GM18519 (cell line): ENCODE measurements around the gene CFAP107.
"Not testable (repeated sequence)": the region's sequence is repeated elsewhere in the genome, so short reads cannot be mapped to it uniquely, and the experiment has no call there.

Experiments used
- ATAC-seq: cut with Tn5 transposase; IDR thresholded peaks from one replicate; pipeline ENCODE4 v1.9.1; 2021; ENCODE audit warnings: mild to moderate bottlenecking, moderate library complexity; ENCODE audit not compliant: unreplicated experiment, low FRiP score

CFAP107 gene, protein sequence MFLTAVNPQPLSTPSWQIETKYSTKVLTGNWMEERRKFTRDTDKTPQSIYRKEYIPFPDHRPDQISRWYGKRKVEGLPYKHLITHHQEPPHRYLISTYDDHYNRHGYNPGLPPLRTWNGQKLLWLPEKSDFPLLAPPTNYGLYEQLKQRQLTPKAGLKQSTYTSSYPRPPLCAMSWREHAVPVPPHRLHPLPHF

DNA sequence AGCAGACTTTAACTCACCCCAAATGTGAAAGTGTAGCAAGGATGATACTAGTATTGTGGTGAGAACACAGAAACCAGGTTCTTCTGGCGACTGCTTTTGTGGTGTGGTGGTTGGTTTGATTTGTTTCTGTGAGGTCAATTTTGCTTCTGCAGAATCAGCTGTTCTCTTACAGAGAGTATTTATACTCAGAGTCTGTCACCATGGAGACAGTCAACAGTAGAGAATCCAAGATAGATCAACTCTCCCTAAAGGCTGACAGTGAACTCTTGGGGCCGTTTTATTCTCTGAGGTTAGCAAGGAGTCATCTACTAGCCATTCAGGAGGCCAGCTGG lies at the start of gene CFAP107:
CFAP107 (plus strand) TSS at position 209 of the 332 bp plus-strand sequence. CDS start 231 bp downstream, outside the sequence.
- ATAC-seq: no peak

DNA sequence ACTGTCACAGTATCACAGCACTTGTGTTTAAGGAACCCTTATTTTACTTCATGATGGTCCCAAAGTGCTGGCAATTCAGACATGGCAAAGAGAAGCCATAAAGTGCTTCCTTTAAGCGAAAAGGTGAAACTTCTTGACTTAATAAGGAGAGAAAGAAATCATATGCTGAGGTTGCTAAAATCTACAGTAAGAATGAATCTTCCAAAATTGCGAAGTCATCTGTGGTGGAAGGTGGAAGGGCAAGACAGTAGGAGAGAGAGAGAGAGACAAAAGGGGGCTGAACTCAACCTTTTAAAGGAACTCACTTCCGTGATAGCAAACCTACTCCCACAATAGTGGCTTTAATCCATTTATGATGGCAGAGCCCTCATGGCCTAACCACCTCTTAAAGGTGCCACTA lies 49.3 kb upstream of the CFAP107 start:
- ATAC-seq: no peak

DNA sequence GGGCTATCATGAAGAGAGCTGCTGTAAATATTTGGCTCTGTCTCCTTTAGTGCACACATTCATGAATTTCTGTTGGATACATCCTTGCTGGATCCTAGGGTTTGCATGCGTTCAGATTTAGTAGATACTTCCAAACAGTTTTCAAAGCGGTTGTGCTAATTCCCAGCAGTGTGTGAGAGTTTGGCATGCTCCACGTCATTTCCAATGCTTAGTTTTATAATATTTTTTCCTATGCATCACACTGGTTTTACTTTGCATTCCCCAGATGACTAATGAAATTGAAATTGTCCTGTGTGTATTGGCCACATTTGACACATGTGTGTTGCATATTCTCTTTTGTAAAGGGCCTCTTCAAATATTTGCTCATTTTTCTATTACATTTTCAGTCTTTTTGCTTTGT lies 48.6 kb upstream of the CFAP107 start:
- ATAC-seq: no peak

DNA sequence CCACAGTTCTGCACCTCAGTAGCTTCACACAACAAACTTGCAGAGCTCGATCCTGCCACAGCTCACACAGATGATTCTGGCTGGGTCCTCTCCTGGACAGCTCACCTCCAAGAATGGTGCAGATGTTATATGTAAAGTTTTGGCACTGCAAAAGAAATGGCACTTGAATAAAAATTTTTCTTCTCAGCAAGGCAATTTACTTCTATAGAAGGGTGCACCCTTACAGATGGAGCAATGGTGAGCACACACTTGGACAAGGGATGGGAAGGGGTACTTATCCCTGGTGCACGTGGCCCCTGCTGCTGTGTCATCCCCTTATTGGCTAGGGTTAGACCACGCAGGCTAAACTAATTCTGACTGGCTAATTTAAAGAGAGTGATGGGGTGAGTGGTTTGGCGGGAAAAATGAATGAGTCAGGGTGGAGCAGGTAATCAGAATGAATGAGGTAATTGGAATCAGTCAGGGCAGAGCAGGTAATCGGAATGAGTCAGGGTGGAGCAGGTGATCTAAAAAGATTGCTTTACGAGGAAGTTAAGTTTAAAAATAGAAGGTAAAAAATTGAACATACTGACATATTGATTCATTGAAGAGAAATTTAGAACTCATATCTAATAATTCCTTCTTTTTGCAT lies 42.1 kb upstream of the CFAP107 start:
- no peak for ATAC-seq

DNA sequence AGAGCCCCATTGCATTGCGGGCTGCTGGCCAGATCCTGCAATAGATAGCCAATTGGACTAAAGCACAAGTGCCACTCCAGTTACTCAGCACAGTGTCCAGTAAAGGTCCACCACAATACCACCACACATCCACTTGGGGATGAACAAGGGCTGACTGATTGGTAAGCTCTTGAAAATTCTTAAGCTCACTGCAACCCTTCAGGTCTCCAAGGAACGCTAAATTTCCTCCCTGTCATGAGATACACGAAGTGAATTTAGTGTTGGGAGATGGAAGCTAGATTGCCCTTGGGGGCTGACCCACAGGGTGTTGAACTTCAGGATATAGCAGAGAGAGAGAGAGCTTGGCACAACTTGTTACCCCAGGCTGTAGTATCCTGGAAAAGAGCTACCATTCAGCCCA lies 39.9 kb upstream of the CFAP107 start:
- no peak for ATAC-seq

DNA sequence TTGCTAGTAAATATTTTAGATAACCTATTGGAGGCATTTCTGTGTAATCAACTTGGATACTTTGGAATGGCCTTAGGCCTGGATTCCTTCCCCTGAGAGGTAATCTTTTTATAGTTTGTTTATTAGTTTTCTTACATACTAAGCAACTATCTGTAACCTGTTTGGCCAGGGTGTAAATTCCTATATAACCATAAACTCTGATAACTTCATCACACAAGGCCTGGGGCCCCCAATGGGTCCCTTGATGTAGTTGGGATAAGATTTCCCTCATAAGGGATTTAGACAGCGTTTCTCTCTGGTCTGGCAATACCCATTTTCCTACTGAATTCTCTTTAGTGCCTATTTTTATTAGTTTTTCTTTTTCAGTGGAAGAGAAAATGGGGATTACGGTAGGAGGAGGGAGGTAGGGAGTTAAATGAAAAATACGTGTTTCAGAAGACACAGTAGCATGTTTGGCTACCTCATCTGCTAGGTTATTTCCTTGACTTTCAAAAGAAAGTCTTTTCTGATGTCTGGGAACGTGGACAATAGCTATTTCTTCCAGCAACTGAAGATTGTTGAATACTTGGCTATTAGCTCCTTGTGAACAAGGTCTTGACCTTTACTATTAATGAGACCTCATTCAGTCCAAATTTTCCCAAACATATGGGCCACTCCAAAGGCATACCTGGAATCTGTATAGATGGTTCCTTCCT lies 37.5 kb upstream of the CFAP107 start:
- no peak for ATAC-seq

DNA sequence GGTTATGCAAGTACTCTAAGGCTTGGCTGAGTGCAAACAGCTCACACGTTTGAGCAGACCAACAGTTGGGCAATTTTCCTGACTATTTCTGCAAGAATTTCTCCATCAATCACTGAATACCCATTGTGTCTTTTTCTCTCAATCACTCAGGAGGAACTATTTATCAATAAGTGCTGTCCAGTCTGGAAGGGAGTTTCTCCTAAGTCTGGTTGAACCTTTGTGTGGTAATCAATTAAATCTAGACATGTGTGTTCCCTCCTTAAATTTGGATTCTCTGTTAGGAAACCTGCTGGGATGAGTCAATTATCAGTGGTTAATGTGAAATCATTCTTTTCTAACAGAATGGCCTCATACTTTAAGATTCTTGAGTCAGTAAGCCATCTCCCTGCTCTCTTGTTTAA lies 36.9 kb upstream of the CFAP107 start:
- no peak for ATAC-seq

DNA sequence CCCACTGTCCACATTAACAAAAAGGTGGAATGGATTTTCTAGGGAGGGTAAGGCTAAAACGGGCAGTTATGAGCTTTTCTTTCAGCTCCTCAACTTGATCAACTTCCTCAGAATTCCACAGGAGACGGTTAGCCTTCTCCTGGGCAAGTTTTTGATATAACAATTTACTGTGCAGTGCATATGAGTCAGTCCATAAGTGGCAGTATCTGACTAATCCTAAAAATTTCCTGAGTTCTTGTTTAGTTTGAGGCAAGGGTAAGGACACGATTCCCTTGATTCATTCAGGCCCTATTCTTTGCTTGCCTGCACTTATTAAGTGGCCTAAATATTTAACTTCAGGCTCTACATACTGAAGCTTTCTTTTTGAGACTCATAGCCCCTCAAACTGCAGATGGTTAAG lies 36.3 kb upstream of the CFAP107 start:
- ATAC-seq: no peak

DNA sequence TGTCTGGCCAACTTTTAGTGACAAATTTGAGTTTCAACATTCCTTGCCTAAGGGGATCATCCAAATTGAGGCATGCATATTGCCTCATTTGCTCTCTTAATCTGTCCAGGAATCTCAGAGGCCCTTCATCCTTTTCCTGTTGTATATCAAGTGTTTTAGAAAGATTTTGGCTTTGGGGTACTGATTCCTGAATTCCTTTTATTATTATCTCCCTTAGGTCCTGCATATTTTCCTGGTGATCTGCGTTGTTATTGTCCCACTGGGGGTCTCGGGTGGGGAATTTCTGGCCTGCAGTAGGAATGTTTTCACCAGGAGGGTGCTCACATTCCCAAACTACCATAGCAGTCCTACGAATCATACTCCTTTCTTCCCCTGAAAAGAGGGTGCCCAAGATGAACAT lies 34.5 kb upstream of the CFAP107 start:
- ATAC-seq: no peak

DNA sequence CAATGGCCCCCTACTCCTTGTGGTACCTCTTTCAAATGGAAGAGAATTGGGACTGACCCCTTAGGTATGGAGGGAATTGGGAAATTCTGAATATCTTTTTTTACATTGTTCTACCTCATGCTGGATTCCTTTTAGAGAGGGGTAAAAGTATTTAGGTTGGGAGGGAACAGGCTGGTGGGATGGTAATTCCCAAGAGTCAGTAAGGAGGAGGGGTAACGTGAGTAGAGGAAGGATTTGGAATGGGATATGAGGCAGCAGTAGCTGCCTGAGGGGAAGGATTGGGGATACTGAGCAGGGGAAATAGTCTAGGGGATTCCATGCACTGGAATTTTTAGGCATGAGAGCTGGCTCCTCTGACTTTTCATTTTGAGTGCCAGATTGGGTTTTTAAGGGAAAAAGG lies 33.9 kb upstream of the CFAP107 start:
- no peak for ATAC-seq

DNA sequence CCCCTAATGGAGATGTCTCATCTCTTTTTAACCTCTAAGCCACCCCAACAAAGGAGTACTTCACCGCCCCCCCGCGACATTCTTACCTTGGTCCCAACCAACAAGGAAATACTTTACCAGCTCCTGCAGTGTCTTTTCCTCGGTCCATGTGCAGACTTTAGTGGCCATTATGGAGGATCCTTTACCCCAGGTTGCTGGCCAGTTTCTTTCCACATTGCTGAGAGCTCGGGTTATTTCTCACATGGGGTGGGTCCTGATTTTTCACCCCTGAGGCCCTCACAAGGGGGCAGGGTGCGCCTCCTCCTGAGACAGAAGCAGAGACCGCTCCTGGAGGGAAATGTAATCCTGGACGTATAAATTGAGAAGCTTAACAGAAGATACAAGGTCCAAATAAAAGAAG lies 33.1 kb upstream of the CFAP107 start:
- no peak for ATAC-seq

DNA sequence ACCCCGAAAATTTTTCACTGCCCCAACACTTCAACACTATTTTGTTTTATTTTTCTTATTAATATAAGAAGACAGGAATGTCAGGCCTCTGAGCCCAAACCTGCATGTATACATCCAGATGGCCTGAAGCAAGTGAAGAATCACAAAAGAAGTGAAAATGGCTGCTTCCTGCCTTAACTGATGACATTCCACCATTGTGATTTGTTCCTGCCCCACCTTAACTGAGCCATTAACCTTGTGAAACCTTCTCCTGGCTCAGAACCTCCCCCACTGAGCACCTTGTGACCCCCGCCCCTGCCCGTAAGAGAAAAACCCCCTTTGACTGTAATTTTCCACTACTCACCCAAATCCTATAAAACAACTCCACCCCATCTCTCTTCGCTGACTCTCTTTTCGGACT lies 32.3 kb upstream of the CFAP107 start:
- not testable (repeated sequence) for ATAC-seq

DNA sequence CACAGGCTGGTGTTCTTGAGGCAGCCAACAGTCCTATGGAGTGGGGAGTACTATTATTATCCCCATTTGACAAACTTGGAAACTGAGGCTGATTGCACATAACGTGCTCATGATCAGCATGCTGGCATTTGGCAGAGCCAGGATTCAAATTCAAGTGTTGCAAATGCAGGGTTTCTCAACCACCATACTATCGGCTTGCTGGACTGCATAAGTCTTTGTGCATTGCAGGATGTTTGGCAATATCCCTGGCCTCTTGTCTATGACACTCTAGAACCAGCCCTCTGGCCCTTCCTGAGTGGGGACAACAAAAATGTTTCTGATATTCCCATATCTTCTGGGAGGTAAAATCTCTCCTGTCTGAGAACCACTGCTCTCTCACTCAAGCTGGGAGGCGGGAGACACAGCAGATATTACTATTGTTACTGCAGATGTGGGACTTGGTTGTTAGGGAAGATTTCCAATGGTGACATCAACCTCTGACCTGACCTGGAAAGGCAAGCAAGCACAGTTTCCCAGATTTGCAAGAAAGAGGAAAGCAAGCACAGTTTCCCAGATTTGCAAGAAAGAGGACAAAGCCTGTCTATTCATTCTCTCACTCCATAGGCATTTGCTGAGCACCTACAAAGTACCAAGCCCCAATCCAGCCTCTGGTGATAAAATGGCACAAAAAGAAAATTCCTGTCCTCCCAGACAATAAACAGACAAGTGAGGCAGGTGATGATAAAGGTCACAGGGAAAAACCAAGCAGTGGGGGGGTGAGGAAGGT lies 31.1 kb upstream of the CFAP107 start:
- ATAC-seq: no peak

DNA sequence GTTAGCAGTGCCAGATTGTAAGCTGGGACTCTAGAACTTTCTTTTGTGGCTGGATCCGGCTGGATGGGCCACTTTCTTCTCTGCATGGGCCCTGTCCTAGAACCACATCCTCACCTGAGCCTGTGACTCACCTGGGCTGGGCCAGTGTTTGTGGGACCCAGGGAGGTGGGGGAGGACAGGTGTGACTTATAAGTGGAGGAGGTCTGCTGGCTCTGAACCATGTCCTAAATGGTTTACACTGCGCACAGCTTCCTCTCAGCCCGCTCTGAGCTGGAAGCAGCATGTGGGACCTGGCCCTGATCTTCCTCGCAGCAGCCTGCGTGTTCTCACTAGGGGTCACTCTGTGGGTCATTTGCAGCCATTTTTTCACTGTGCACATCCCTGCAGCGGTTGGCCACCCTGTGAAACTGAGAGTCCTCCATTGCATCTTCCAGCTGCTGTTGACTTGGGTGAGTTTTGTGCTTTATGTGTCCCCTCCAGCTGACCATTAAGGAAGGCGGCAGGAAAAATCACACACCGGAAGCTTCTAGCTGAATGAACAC lies 30.0 kb upstream of the CFAP107 start, which contains the start of gene AADACL3:
AADACL3 (plus strand) TSS at position 215 of the 542 bp plus-strand sequence; CDS start at position 282, 67 bp downstream.
- no peak for ATAC-seq

DNA sequence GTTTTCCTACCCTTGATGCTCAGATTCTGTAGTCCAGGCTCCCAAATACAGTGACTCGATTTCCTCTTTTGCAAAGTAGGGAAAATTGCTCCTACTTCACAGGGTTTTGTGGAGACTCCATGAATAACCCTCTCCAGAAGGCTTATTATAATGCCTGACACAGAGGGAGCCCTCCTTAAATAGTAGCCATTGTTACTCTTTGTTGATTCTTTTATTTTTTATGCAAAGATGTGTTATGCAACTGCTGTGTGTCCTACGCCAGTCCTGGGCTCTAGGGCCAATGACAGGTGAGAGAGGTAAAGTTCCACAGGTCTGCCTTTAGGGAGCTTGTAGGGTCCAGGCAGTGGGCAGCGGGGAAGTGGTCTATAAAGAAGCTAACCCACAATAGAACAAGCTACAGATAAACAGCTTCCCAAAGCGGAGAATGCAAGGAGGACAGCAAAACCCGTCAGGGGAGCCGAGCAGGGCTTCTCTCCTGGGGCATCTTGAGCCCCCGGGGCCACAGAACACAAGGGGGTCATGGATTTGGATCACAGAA lies 28.6 kb upstream of the CFAP107 start:
- no peak for ATAC-seq

DNA sequence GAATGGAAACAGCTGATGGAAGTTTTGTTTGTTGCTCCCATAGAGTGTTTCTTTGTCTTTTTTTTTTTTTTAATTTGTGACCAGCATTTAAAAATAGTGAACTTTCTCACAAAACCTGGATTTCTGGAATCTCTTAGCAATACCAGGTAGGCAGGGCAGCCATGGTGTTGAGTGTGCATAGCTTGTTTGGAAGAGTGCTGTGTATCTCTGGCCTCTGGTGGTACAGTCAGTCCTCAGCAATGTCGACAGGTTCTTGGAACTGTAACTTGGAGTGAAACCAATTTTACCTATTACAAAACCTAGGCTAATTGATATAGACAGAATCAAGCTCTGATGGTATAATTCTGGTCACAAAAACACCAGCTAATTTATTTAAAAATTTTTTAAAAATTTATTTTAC lies 23.4 kb upstream of the CFAP107 start:
- no peak for ATAC-seq

DNA sequence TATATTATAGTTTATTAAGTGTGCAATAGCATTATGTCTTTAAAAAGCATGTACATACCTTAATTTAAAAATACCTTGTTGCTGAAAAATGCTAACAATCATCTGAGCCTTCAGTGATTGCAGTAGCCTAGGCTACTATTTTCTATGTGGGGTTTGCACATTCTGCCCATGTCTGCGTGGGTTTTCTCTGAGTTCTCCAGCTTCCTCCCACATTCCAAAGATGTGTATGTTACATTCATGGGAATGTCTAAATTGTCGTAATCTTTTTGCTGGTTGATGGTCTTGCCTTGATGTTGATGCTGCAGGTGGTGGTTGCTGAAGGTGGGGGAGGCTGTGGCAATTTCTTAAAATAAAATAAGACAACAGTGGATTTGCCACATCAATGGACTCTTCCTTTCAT lies 17.6 kb upstream of the CFAP107 start:
- no peak for ATAC-seq

DNA sequence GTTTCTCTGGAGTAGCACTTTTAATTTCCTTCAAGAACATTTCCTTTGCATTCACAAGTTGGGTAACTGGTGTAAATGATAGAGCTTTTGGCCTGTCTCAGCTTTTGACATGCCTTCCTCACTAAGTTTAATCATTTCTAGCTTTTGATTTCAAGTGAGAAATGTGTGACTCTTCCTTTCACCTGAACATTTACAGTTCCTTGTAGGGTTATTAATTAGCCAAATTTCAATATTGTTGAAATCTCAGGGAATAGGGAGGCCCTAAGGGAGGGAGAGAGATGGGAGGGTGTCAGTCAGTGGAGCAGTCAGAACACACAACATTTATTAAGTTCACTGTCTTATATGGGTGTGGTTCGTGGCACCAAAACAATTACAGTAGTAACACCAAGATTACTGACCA lies 15.8 kb upstream of the CFAP107 start:
- no peak for ATAC-seq

DNA sequence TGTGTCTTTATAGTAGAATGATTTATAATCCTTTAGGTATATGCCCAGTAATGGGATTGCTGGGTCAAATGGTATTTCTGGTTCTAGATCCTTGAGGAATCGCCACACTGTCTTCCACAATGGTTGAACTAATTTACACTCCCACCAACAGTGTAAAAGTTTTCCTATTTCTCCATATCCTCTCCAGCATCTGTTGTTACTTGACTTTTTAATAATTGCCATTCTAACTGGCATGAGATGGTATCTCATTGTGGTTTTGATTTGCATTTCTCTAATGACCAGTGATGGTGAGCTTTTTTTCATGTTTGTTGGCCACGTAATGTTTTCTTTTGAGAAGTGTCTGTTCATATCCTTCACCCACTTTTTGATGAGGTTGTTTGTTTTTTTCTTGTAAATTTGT lies 14.9 kb upstream of the CFAP107 start:
- ATAC-seq: not testable (repeated sequence)

DNA sequence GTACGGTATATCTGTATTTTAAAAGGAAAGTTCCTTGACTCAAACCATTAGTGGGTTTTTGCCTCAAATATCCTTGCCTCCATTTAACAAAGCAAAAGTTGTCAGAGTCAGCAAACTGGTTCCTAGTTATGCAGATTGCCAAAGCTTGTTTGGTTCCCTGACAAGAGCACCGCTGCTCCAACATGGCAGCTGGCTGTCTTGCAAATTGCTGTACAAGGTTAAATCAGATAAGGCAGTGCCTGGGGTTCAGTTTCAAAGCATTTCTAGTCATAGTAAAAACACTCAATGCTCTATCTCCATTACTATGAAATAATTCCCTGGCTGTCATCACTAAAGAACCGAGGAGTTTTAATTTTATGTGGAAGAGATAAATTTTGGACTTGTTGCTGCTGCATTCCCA lies 11.3 kb upstream of the CFAP107 start:
- no peak for ATAC-seq

DNA sequence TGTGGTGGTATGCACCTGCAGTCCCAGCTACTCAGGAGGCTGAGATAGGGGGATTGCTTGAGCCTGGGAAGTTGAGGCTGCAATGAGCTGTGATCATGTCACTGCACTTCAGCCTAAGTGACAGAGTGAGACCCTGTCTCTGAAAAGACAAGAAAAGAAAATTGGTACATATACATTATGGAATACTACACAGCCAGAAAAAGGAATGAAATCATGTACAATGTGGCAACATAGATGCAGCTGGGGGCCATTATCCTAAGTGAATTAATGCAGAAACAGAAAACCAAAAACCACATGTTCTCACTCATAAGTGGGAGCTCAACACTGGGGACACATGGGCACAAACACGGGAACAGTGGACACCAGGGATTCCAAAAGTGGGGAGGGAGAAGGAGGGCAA lies 7.1 kb upstream of the CFAP107 start:
- no peak for ATAC-seq
